IMR-90 (cell line): ENCODE data around the gene IGF2R. TPM values are rescaled to one million over a fixed set of nuclear protein-coding genes. Genes with fewer than 3 reads are reported as not detected.

Experiments used
- ATAC-seq: fragments of 200-7000 bp; cut with Tn5 transposase; 2 replicates; pipeline ENCODE4 v1.9.1; 2020; ENCODE audit warnings: low read depth, mild to moderate bottlenecking, moderate library complexity
- BruUV-seq: library from RNA; stranded (reverse); fragments of 400-500 nt; replicated peaks from 2 replicates; lab custom pipeline; 2021; lab: Mats Ljungman, UMichigan
- CTCF ChIA-PET: fragments of 300-600 bp; formaldehyde crosslinking; extraction: SDS; loops from one replicate; lab custom pipeline; 2021; ENCODE audit warnings: antibody characterized with exemption; lab: Yijun Ruan, JAX
- POLR2A ChIA-PET: fragments of 300-600 bp; sonication (Branson Sonifier 250); formaldehyde crosslinking; loops from one replicate; lab custom pipeline; 2022; ENCODE audit warnings: antibody characterized with exemption; ENCODE audit not compliant: unreplicated experiment; lab: Charles Lee
- DNase-seq: peaks from one replicate; pipeline ENCODE4 v3.0.0; 2013
- H2AFZ ChIP-seq: replicated peaks from 2 replicates; pipeline ENCODE3; 2013; ENCODE audit warnings: low read length, mild to moderate bottlenecking; ENCODE audit not compliant: poor library complexity
- H2AK5ac ChIP-seq: 2 replicates; pipeline ENCODE4 v1.6.1; 2013; ENCODE audit warnings: low read depth, low read length, inconsistent platforms
- H2AK9ac ChIP-seq: replicated peaks from 2 replicates; pipeline ENCODE3; 2013; ENCODE audit warnings: mild to moderate bottlenecking, low read depth, low read length, moderate library complexity; ENCODE audit not compliant: poor library complexity
- H2BK120ac ChIP-seq: 2 replicates; pipeline ENCODE4 v1.6.1; 2013; ENCODE audit warnings: low read depth, low read length, inconsistent platforms
- H2BK15ac ChIP-seq: 3 replicates; pipeline ENCODE4 v1.6.1; 2013; ENCODE audit warnings: low read depth, low read length, inconsistent platforms
- H2BK20ac ChIP-seq: 2 replicates; pipeline ENCODE4 v1.6.1; 2013; ENCODE audit warnings: low read depth, mild to moderate bottlenecking, inconsistent platforms, low read length, moderate library complexity
- H2BK5ac ChIP-seq: 2 replicates; pipeline ENCODE4 v1.6.1; 2013; ENCODE audit warnings: mild to moderate bottlenecking, low read depth, low read length, inconsistent platforms; ENCODE audit not compliant: poor library complexity, severe bottlenecking
- H3K14ac ChIP-seq: replicated peaks from 2 replicates; pipeline ENCODE4 v1.6.1; 2013; ENCODE audit warnings: low read depth, low read length, inconsistent platforms
- H3K18ac ChIP-seq: 2 replicates; pipeline ENCODE4 v1.6.1; 2013; ENCODE audit warnings: low read depth, low read length, control low read depth
- H3K23ac ChIP-seq: 2 replicates; pipeline ENCODE4 v1.6.1; 2013; ENCODE audit warnings: low read depth, low read length, inconsistent platforms
- H3K27ac ChIP-seq: 2 replicates; pipeline ENCODE4 v1.5.1; 2013; ENCODE audit warnings: mild to moderate bottlenecking, control low read depth, low read length; ENCODE audit not compliant: insufficient read depth
- H3K27me3 ChIP-seq: 2 replicates; pipeline ENCODE4 v1.6.1; 2013; ENCODE audit warnings: low read length; ENCODE audit not compliant: control insufficient read depth, insufficient read depth
- H3K36me3 ChIP-seq: 2 replicates; pipeline ENCODE4 v1.6.1; 2013; ENCODE audit warnings: low read length, mixed read lengths; ENCODE audit not compliant: control insufficient read depth, insufficient read depth
- H3K4ac ChIP-seq: 2 replicates; pipeline ENCODE4 v1.6.1; 2013; ENCODE audit warnings: low read depth, low read length, inconsistent platforms
- H3K4me1 ChIP-seq: 2 replicates; pipeline ENCODE4 v1.6.1; 2013; ENCODE audit warnings: low read length, mixed read lengths; ENCODE audit not compliant: control insufficient read depth, insufficient read depth
- H3K4me2 ChIP-seq: 2 replicates; pipeline ENCODE4 v1.6.1; 2013; ENCODE audit warnings: low read depth, mild to moderate bottlenecking, control low read depth, low read length, moderate library complexity
- H3K4me3 ChIP-seq: 2 replicates; pipeline ENCODE4 v1.5.1; 2013; ENCODE audit warnings: low read depth, mild to moderate bottlenecking, control low read depth, low read length, moderate library complexity; ENCODE audit not compliant: insufficient read depth
- H3K56ac ChIP-seq: 2 replicates; pipeline ENCODE4 v1.6.1; 2013; ENCODE audit warnings: low read length, inconsistent platforms; ENCODE audit not compliant: insufficient read depth; ENCODE audit errors: extremely low read depth
- H3K79me1 ChIP-seq, 2 experiments: 2 replicates each; pipeline ENCODE4 v1.6.1; 2013; ENCODE audit warnings: low read length in 2 of 2, inconsistent platforms in 1 of 2, low read depth in 1 of 2
- H3K9ac ChIP-seq: 2 replicates; pipeline ENCODE4 v1.6.1; 2013; ENCODE audit warnings: low read depth, low read length, control low read depth
- H3K9me1 ChIP-seq: 2 replicates; pipeline ENCODE4 v1.6.1; 2013; ENCODE audit warnings: low read length, inconsistent platforms; ENCODE audit not compliant: insufficient read depth
- H3K9me3 ChIP-seq: 2 replicates; pipeline ENCODE4 v1.6.1; 2013; ENCODE audit warnings: low read length; ENCODE audit not compliant: control insufficient read depth, insufficient read depth
- H4K20me1 ChIP-seq: 2 replicates; pipeline ENCODE4 v1.6.1; 2013; ENCODE audit warnings: low read length, inconsistent platforms; ENCODE audit not compliant: insufficient read depth
- H4K5ac ChIP-seq: 2 replicates; pipeline ENCODE4 v1.6.1; 2013; ENCODE audit warnings: mild to moderate bottlenecking, low read depth, low read length, control low read depth
- H4K8ac ChIP-seq, 2 experiments: 2 replicates each; pipeline ENCODE4 v1.6.1; 2013; ENCODE audit warnings: low read depth in 2 of 2, low read length in 2 of 2, control low read depth in 1 of 2, inconsistent platforms in 1 of 2
- H4K91ac ChIP-seq: 2 replicates; pipeline ENCODE4 v1.6.1; 2013; ENCODE audit warnings: low read depth, low read length, inconsistent platforms; ENCODE audit not compliant: insufficient read depth
- BHLHE40 ChIP-seq: fragments of 150-350 bp; IDR thresholded peaks from 2 replicates; pipeline ENCODE4 v1.6.1; 2016; ENCODE audit warnings: mild to moderate bottlenecking, low read depth, low read length
- CEBPB ChIP-seq: IDR thresholded peaks from 2 replicates; pipeline ENCODE4 v1.6.1; 2012; ENCODE audit warnings: low read depth, low read length, improper control_type of control experiment
- MAFK ChIP-seq: IDR thresholded peaks from 2 replicates; pipeline ENCODE4 v1.6.1; 2012; ENCODE audit warnings: low read depth, low read length, improper control_type of control experiment
- MAZ ChIP-seq: IDR thresholded peaks from 2 replicates; pipeline ENCODE4 v1.6.1; 2012; ENCODE audit warnings: low read depth, mild to moderate bottlenecking, low read length, improper control_type of control experiment, moderate library complexity, borderline replicate concordance
- MXI1 ChIP-seq: IDR thresholded peaks from 2 replicates; pipeline ENCODE4 v1.6.1; 2012; ENCODE audit warnings: low read depth, mild to moderate bottlenecking, low read length, moderate library complexity, borderline replicate concordance
- NFE2L2 ChIP-seq: fragments of 150-350 bp; IDR thresholded peaks from 2 replicates; pipeline ENCODE4 v1.6.1; 2016; ENCODE audit warnings: low read depth, mild to moderate bottlenecking, low read length
- RCOR1 ChIP-seq: IDR thresholded peaks from 2 replicates; pipeline ENCODE4 v1.6.1; 2012; ENCODE audit warnings: mild to moderate bottlenecking, low read length, improper control_type of control experiment; ENCODE audit not compliant: insufficient replicate concordance
- RFX5 ChIP-seq: IDR thresholded peaks from 2 replicates; pipeline ENCODE4 v1.8.0; 2012; ENCODE audit warnings: low read depth, mild to moderate bottlenecking, low read length, moderate library complexity
- SMC3 ChIP-seq: fragments of 150-350 bp; IDR thresholded peaks from 2 replicates; pipeline ENCODE4 v1.6.1; 2016; ENCODE audit warnings: low read depth, mild to moderate bottlenecking, antibody characterized with exemption, low read length, moderate library complexity
- WGBS, 2 experiments: methylation state at CpG; one replicate each; pipeline versions ENCODE4 v1.1.5 to v1.1.7; 2013; ENCODE audit warnings: missing lambda C conversion rate in 2 of 2; ENCODE audit not compliant: insufficient read length in 1 of 2; ENCODE audit errors: extremely low coverage in 2 of 2; 5-methylcytosine and 5-hydroxymethylcytosine counted together
- dilution Hi-C: fragments of 300-500 bp; cut with HindIII; formaldehyde crosslinking; loops from one replicate; pipeline ENCODE4 v1.14.3; 2018; ENCODE audit warnings: low sequenced_read_pairs; ENCODE audit not compliant: unreplicated experiment
- in situ Hi-C: fragments of 300-500 bp; cut with MboI; formaldehyde crosslinking; loops from 3 replicates; pipeline ENCODE4 v1.14.3; 2019; ENCODE audit warnings: low sequenced_read_pairs, inconsistent platforms, mixed read lengths
- intact Hi-C: fragments of 100-400 bp; cut with micrococcal nuclease; formaldehyde crosslinking; loops from 2 replicates; pipeline ENCODE4 v1.10.0; 2022
- polyA plus RNA-seq, 3 experiments: library from polyadenylated mRNA; depleted of rRNA; stranded (reverse); fragments of >200 nt; gene quantifications; 2 replicates each; pipeline ENCODE4 v1.2.3, GENCODE V29; 2012; ENCODE audit warnings: low replicate concordance in 1 of 3
- total RNA-seq: library from RNA; depleted of rRNA; stranded (reverse); fragments of >200 nt; gene quantifications from 2 replicates; pipeline ENCODE4 v1.2.3, GENCODE V29; 2012
- TF ChIP-seq, protein P1 (sequence below): fragments of 150-350 bp; IDR thresholded peaks from 2 replicates; pipeline ENCODE4 v1.6.1; 2016; ENCODE audit warnings: low read depth, mild to moderate bottlenecking, low read length, moderate library complexity, borderline replicate concordance

Gene IGF2R
- total and polyA plus RNA-seq, 2 of the 4 experiments (the other 2 are of a cell fraction): 33.2 to 41.4 TPM

- peaks cover 10% of the 10 kb centered on the region; the same call in 1 of the 2 replicates for H3K36me3 ChIP-seq
- 91% methylated on average over 4 of the region's 6 CpGs; no CpG with 5 or more reads in 1 of the 2 experiments for WGBS, 2 experiments
- no peak overlapping the region for H3K14ac ChIP-seq
- no peak overlapping the region for H4K91ac ChIP-seq
- no peak overlapping the region for H3K4ac ChIP-seq
- H2AK9ac ChIP-seq: no peak overlapping the region
- no peak overlapping the region for H3K56ac ChIP-seq
- H2AK5ac ChIP-seq: no peak overlapping the region
- H4K20me1 ChIP-seq: no peaks in the 10 kb centered on the region
- no peaks in the 10 kb centered on the region; the same call in 1 of the 2 replicates for H3K9me3 ChIP-seq
- in situ Hi-C loops (no loop called here), intact Hi-C loops (no loop called here), dilution Hi-C loops (no loop called here)
- no TSS peak for BruUV-seq
- H3K79me1 ChIP-seq: no peaks in the 10 kb centered on the region
- H4K5ac ChIP-seq: no peak overlapping the region
- no peak overlapping the region for H3K18ac ChIP-seq
- H4K8ac ChIP-seq: no peak overlapping the region
- H3K4me3 ChIP-seq: no peak overlapping the region
- H3K9me1 ChIP-seq: peaks cover 2% of the 10 kb centered on the region; the same call in 1 of the 2 replicates
- ATAC-seq (no peak), DNase-seq (no peak)
- H3K4me1 ChIP-seq: no peaks in the 10 kb centered on the region
- H2BK120ac ChIP-seq: no peak overlapping the region
- no peak overlapping the region for H2BK15ac ChIP-seq
- ChIA-PET POLR2A (no interaction called here), CTCF (interaction anchor here (1.5 kb wide), 1 partner anchor 343 kb away, joined by 3 read pairs; no protein-coding TSS in a partner anchor)
- H3K27ac ChIP-seq: no peak overlapping the region
- no peak overlapping the region for H2BK20ac ChIP-seq
- no peak overlapping the region for H3K9ac ChIP-seq
- no peak for TF ChIP-seq MXI1
- TF ChIP-seq RCOR1: no peak
- no peak for TF ChIP-seq RFX5
- TF ChIP-seq MAZ: no peak
- no peak for TF ChIP-seq SMC3
- TF ChIP-seq CEBPB: no peak
- TF ChIP-seq NFE2L2: no peak
- TF ChIP-seq, protein P1, sequence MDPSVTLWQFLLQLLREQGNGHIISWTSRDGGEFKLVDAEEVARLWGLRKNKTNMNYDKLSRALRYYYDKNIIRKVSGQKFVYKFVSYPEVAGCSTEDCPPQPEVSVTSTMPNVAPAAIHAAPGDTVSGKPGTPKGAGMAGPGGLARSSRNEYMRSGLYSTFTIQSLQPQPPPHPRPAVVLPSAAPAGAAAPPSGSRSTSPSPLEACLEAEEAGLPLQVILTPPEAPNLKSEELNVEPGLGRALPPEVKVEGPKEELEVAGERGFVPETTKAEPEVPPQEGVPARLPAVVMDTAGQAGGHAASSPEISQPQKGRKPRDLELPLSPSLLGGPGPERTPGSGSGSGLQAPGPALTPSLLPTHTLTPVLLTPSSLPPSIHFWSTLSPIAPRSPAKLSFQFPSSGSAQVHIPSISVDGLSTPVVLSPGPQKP: no peak
- no peak for TF ChIP-seq MAFK
- no peak for TF ChIP-seq BHLHE40
- H3K23ac ChIP-seq: no peak overlapping the region
- no peaks in the 10 kb centered on the region for H3K27me3 ChIP-seq
- H3K4me2 ChIP-seq: no peak overlapping the region
- no peak overlapping the region for H2AFZ ChIP-seq
- no peak overlapping the region for H2BK5ac ChIP-seq
Observed at GRCh38 chr6:160112628-160113299, 143.9 kb downstream of the IGF2R start.
